HepG2 (cell line): ENCODE measurements around the gene NSMCE1. TPM values are rescaled to one million over a fixed set of nuclear protein-coding genes. Genes with fewer than 3 reads are reported as not detected.

Experiments
- DR1 ChIP-seq: sonication (generic); formaldehyde crosslinking; IDR thresholded peaks from 2 replicates; pipeline ENCODE4 v1.8.0; 2021; ENCODE audit warnings: mild to moderate bottlenecking, missing genetic modification reagents, inconsistent platforms
- ELF4 ChIP-seq: sonication (generic); formaldehyde crosslinking; IDR thresholded peaks from 2 replicates; pipeline ENCODE4 v1.5.0; 2020; ENCODE audit warnings: missing genetic modification reagents, mild to moderate bottlenecking, moderate library complexity, borderline replicate concordance
- GABPB1 ChIP-seq: IDR thresholded peaks from 2 replicates; pipeline ENCODE4 v1.6.1; 2016; ENCODE audit warnings: mild to moderate bottlenecking, missing genetic modification reagents, moderate library complexity, missing compliant biosample characterization
- NFKB2 ChIP-seq: sonication (generic); formaldehyde crosslinking; IDR thresholded peaks from 2 replicates; pipeline ENCODE4 v1.4.0; 2020; ENCODE audit warnings: missing genetic modification reagents, borderline replicate concordance
- RFXAP ChIP-seq: sonication (generic); formaldehyde crosslinking; IDR thresholded peaks from 2 replicates; pipeline ENCODE4 v1.4.0; 2020; ENCODE audit warnings: missing genetic modification reagents, borderline replicate concordance
- ZFP36L1 ChIP-seq: sonication (generic); formaldehyde crosslinking; IDR thresholded peaks from 2 replicates; pipeline ENCODE4 v1.8.0; 2022; ENCODE audit warnings: mild to moderate bottlenecking, missing genetic modification reagents, moderate library complexity
- ZNF260 ChIP-seq: sonication (generic); formaldehyde crosslinking; IDR thresholded peaks from 2 replicates; pipeline ENCODE4 v1.4.0; 2020; ENCODE audit warnings: missing genetic modification reagents, low read depth, mild to moderate bottlenecking, borderline replicate concordance
- ZNF570 ChIP-seq: sonication (generic); formaldehyde crosslinking; IDR thresholded peaks from 2 replicates; pipeline ENCODE4 v1.4.0; 2020; ENCODE audit warnings: mild to moderate bottlenecking, missing genetic modification reagents, borderline replicate concordance
- ZNF572 ChIP-seq: sonication (generic); formaldehyde crosslinking; IDR thresholded peaks from 2 replicates; pipeline ENCODE4 v1.5.1; 2020; ENCODE audit warnings: mild to moderate bottlenecking, missing genetic modification reagents
- ZNF615 ChIP-seq: sonication (generic); formaldehyde crosslinking; IDR thresholded peaks from 2 replicates; pipeline ENCODE4 v1.5.0; 2020; ENCODE audit warnings: mild to moderate bottlenecking, missing genetic modification reagents, borderline replicate concordance
- polyA plus RNA-seq, 8 experiments: library from polyadenylated mRNA; depleted of rRNA in 3 of 8; stranded (reverse) in 7 of 8; unstranded in 1 of 8; fragments of >200 nt; fragmentation: Illumina TruSeq in 4 of 8; extraction: Trizol in 4 of 8; gene quantifications; 2 replicates each; pipeline versions ENCODE4 v1.2.1 to v1.2.3, GENCODE V29; 2011 to 2016; ENCODE audit warnings: low read depth in 4 of 8, missing spikeins in 1 of 8, mixed read lengths in 1 of 8; ENCODE audit not compliant: insufficient read depth in 1 of 8
- total RNA-seq, 5 experiments: library from RNA; depleted of rRNA; stranded (reverse); fragments of >200 nt; fragmentation: Illumina TruSeq; extraction: Trizol; gene quantifications; 2 replicates each; pipeline ENCODE4 v1.2.3, GENCODE V29; 2016; ENCODE audit warnings: low read depth in 1 of 5
- TF ChIP-seq, protein P1 (sequence below), 2 experiments: IDR thresholded peaks; 2 replicates each; pipeline ENCODE4 v1.6.1; 2011 to 2012; ENCODE audit warnings: low read length in 2 of 2, borderline replicate concordance in 1 of 2, low read depth in 1 of 2, mild to moderate bottlenecking in 1 of 2, moderate library complexity in 1 of 2
- TF ChIP-seq, protein P2 (sequence below): sonication (generic); formaldehyde crosslinking; IDR thresholded peaks from 2 replicates; pipeline ENCODE4 v1.5.0; 2020; ENCODE audit warnings: missing genetic modification reagents, mild to moderate bottlenecking, borderline replicate concordance
- TF ChIP-seq, protein P3 (sequence below): sonication (generic); formaldehyde crosslinking; IDR thresholded peaks from 2 replicates; pipeline ENCODE4 v1.8.1; 2023; ENCODE audit warnings: mild to moderate bottlenecking, missing genetic modification reagents, borderline replicate concordance
- TF ChIP-seq, protein P4 (sequence below): sonication (generic); formaldehyde crosslinking; IDR thresholded peaks from 2 replicates; pipeline ENCODE4 v1.4.0; 2020; ENCODE audit warnings: missing genetic modification reagents
- TF ChIP-seq, protein P5 (sequence below): sonication (generic); formaldehyde crosslinking; IDR thresholded peaks from 2 replicates; pipeline ENCODE4 v1.5.1; 2020; ENCODE audit warnings: missing genetic modification reagents, mild to moderate bottlenecking, borderline replicate concordance
- TF ChIP-seq, protein P6 (sequence below): sonication (generic); formaldehyde crosslinking; IDR thresholded peaks from 2 replicates; pipeline ENCODE4 v1.8.1; 2023; ENCODE audit warnings: mild to moderate bottlenecking, inconsistent platforms, moderate library complexity, missing genetic modification reagents, borderline replicate concordance
- TF ChIP-seq, protein P7 (sequence below): IDR thresholded peaks from 2 replicates; pipeline ENCODE4 v1.6.1; 2016; ENCODE audit warnings: missing biosample characterization, missing genetic modification reagents, low read depth

NSMCE1 gene
- total and polyA plus RNA-seq, 2 of the 13 experiments (the other 11 are each of a cell fraction or from before 2014, with no cell fraction given) = 42.7 to 52.9 TPM

DNA sequence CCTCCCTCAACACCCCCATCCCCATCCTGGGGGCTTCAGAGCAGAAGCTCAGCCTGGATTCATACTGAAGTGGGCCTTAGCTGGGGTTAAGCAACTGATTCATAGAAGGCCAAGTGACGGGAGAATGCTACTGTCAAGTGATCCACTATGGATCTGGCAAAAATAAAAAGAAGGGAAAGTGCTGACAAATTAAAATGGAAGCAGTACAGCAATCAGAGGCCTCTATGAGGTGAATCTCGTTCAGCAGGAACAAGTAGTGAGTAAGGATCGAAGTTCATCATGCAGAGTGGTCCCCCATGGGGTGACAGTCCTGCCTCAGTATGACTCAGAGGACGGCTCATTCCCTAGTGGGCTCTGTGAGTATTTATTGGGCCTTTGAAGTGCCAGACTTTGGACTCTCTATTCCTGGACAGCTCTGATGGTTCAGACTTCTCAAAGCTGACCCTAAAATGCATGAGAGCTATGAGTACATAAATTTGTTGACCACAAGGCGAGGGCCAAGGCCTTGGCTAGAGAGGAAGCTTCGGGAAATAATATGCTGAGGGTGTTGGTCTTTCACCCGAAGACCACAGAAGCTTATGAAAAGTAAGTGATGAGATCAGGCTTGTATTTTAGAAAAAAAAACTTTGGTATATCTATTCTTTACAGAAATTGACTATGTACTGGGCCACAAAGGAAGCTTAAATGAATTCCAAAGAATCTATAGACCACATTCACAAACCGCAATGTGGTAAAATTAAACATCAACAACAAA, 5.3 kb upstream of the NSMCE1 start (continued):
- TF ChIP-seq, protein P1, sequence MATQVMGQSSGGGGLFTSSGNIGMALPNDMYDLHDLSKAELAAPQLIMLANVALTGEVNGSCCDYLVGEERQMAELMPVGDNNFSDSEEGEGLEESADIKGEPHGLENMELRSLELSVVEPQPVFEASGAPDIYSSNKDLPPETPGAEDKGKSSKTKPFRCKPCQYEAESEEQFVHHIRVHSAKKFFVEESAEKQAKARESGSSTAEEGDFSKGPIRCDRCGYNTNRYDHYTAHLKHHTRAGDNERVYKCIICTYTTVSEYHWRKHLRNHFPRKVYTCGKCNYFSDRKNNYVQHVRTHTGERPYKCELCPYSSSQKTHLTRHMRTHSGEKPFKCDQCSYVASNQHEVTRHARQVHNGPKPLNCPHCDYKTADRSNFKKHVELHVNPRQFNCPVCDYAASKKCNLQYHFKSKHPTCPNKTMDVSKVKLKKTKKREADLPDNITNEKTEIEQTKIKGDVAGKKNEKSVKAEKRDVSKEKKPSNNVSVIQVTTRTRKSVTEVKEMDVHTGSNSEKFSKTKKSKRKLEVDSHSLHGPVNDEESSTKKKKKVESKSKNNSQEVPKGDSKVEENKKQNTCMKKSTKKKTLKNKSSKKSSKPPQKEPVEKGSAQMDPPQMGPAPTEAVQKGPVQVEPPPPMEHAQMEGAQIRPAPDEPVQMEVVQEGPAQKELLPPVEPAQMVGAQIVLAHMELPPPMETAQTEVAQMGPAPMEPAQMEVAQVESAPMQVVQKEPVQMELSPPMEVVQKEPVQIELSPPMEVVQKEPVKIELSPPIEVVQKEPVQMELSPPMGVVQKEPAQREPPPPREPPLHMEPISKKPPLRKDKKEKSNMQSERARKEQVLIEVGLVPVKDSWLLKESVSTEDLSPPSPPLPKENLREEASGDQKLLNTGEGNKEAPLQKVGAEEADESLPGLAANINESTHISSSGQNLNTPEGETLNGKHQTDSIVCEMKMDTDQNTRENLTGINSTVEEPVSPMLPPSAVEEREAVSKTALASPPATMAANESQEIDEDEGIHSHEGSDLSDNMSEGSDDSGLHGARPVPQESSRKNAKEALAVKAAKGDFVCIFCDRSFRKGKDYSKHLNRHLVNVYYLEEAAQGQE (IDR thresholded peaks at IDR 0.05; ENCODE audit: borderline replicate concordance in 1 of 2, low read depth in 1 of 2, low read length in 2 of 2) = peak in 1 of 2 experiments; percentile 85; a peak in 2 of 4 replicates
- TF ChIP-seq, protein P2, sequence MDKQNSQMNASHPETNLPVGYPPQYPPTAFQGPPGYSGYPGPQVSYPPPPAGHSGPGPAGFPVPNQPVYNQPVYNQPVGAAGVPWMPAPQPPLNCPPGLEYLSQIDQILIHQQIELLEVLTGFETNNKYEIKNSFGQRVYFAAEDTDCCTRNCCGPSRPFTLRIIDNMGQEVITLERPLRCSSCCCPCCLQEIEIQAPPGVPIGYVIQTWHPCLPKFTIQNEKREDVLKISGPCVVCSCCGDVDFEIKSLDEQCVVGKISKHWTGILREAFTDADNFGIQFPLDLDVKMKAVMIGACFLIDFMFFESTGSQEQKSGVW = no peak
- peak; percentile 89 for TF ChIP-seq ZNF615 (CRISPR knock-in tag)
- peak; percentile 91 for TF ChIP-seq RFXAP (CRISPR knock-in tag)
- TF ChIP-seq, protein P3, sequence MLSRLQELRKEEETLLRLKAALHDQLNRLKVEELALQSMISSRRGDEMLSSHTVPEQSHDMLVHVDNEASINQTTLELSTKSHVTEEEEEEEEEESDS (CRISPR knock-in tag) = 0 out of 2 replicates have a peak, but pooled peaks have one; percentile 62
- TF ChIP-seq ELF4 = peak; percentile 72; the same call in 1 of the 2 replicates
- no peak for TF ChIP-seq ZNF572
- TF ChIP-seq, protein P4, sequence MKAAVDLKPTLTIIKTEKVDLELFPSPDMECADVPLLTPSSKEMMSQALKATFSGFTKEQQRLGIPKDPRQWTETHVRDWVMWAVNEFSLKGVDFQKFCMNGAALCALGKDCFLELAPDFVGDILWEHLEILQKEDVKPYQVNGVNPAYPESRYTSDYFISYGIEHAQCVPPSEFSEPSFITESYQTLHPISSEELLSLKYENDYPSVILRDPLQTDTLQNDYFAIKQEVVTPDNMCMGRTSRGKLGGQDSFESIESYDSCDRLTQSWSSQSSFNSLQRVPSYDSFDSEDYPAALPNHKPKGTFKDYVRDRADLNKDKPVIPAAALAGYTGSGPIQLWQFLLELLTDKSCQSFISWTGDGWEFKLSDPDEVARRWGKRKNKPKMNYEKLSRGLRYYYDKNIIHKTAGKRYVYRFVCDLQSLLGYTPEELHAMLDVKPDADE (CRISPR knock-in tag) = 0 out of 2 replicates have a peak, but pooled peaks have one; percentile 80
- peak; percentile 58; the same call in 1 of the 2 replicates for TF ChIP-seq GABPB1 (CRISPR knock-in tag)
- 0 out of 2 replicates have a peak, but pooled peaks have one; percentile 50 for TF ChIP-seq ZNF570 (CRISPR knock-in tag)
- no peak for TF ChIP-seq NFKB2 (CRISPR knock-in tag)
- peak; percentile 94; the same call in 1 of the 2 replicates for TF ChIP-seq ZFP36L1 (CRISPR knock-in tag)
- no peak; the same call in 1 of the 2 replicates for TF ChIP-seq DR1
- TF ChIP-seq, protein P5, sequence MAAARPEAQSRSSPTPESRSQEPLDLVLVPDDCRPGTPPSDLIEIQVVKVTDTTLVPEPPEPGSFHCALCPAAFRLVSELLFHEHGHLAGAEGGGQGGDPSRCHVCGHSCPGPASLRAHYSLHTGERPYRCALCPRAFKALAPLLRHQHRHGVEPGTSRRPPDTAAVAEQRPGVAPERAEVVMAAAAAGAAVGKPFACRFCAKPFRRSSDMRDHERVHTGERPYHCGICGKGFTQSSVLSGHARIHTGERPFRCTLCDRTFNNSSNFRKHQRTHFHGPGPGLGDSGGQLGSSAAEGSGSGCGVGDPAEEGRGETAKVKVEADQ (CRISPR knock-in tag) = no peak
- TF ChIP-seq, protein P6, sequence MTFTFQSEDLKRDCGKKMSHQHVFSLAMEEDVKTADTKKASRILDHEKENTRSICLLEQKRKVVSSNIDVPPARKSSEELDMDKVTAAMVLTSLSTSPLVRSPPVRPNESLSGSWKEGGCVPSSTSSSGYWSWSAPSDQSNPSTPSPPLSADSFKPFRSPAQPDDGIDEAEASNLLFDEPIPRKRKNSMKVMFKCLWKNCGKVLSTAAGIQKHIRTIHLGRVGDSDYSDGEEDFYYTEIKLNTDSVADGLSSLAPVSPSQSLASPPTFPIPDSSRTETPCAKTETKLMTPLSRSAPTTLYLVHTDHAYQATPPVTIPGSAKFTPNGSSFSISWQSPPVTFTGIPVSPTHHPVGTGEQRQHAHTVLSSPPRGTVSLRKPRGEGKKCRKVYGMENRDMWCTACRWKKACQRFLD (CRISPR knock-in tag) = no peak; the same call in 1 of the 2 replicates
- TF ChIP-seq ZNF260 (CRISPR knock-in tag) = no peak
- TF ChIP-seq, protein P7, sequence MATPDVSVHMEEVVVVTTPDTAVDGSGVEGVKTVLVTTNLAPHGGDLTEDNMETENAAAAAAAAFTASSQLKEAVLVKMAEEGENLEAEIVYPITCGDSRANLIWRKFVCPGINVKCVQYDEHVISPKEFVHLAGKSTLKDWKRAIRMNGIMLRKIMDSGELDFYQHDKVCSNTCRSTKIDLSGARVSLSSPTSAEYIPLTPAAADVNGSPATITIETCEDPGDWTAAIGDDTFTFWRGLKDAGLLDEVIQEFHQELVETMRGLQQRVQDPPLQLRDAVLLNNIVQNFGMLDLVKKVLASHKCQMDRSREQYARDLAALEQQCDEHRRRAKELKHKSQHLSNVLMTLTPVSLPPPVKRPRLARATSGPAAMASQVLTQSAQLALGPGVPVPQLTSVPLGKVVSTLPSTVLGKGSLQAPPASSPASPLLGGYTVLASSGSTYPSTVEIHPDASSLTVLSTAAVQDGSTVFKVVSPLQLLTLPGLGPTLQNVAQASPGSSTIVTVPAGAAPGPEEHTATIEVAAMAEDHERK (CRISPR knock-in tag) = no peak; the same call in 1 of the 2 replicates
